Breast epithelium (tissue), 3 donors: ENCODE measurements around the gene FAT4.

Source experiments
- POLR2A ChIP-seq: fragments of 450-650 bp; IDR thresholded peaks from one replicate; pipeline ENCODE4 v1.6.1; 2016; ENCODE audit warnings: antibody characterized with exemption, mild to moderate bottlenecking, moderate library complexity
- TF ChIP-seq, protein P1 (sequence below), 3 donors: fragments of 450-650 bp; IDR thresholded peaks; one replicate each; pipeline ENCODE4 v1.5.1; 2016 to 2017; ENCODE audit warnings: antibody characterized with exemption in 3 of 3, mild to moderate bottlenecking in 3 of 3, moderate library complexity in 3 of 3

- TF ChIP-seq, protein P1, sequence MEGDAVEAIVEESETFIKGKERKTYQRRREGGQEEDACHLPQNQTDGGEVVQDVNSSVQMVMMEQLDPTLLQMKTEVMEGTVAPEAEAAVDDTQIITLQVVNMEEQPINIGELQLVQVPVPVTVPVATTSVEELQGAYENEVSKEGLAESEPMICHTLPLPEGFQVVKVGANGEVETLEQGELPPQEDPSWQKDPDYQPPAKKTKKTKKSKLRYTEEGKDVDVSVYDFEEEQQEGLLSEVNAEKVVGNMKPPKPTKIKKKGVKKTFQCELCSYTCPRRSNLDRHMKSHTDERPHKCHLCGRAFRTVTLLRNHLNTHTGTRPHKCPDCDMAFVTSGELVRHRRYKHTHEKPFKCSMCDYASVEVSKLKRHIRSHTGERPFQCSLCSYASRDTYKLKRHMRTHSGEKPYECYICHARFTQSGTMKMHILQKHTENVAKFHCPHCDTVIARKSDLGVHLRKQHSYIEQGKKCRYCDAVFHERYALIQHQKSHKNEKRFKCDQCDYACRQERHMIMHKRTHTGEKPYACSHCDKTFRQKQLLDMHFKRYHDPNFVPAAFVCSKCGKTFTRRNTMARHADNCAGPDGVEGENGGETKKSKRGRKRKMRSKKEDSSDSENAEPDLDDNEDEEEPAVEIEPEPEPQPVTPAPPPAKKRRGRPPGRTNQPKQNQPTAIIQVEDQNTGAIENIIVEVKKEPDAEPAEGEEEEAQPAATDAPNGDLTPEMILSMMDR (IDR thresholded peaks at IDR 0.05): no peak
- no peak for TF ChIP-seq POLR2A
Observed at GRCh38 chr4:125323654-125324053, 8.9 kb downstream of the FAT4 start.
